Spleen (tissue), 11 donors: Measurements from ENCODE around the gene PPFIA1. TPM values are rescaled to one million over a fixed set of nuclear protein-coding genes. Genes with fewer than 3 reads are reported as not detected.
A peak's percentile ranks its signal among the peaks of the same experiment; 100 is the strongest.

Experiments used
- DNase-seq: peaks from one replicate; pipeline ENCODE4 v3.0.0-alpha.2; 2020
- H3K27ac ChIP-seq, 8 donors: fragments of 200-600 bp; sonication (generic) in 7 of 8; 1 replicate in 4 of 8; 2 replicates in 4 of 8; pipeline versions ENCODE4 v1.5.0 to v1.8.0; 2016 to 2021; ENCODE audit warnings: inconsistent platforms in 4 of 8, mild to moderate bottlenecking in 4 of 8, moderate library complexity in 1 of 8
- H3K27me3 ChIP-seq, 7 donors: fragments of 200-600 bp; sonication (generic) in 6 of 7; replicated peaks in 1 of 7; 1 replicate in 4 of 7; 2 replicates in 3 of 7; pipeline versions ENCODE4 v1.5.0 to v1.8.0; 2016 to 2021; ENCODE audit warnings: inconsistent platforms in 3 of 7, mild to moderate bottlenecking in 1 of 7
- H3K36me3 ChIP-seq, 6 donors: fragments of 200-600 bp; sonication (generic) in 5 of 6; 1 replicate in 4 of 6; 2 replicates in 2 of 6; pipeline versions ENCODE4 v1.5.0 to v1.8.0; 2016 to 2021; ENCODE audit warnings: inconsistent platforms in 2 of 6
- H3K4me1 ChIP-seq, 6 donors: fragments of 200-600 bp; sonication (generic) in 5 of 6; 1 replicate in 3 of 6; 2 replicates in 3 of 6; pipeline versions ENCODE4 v1.5.0 to v1.8.0; 2016 to 2021; ENCODE audit warnings: inconsistent platforms in 3 of 6
- H3K4me3 ChIP-seq, 8 donors: fragments of 200-600 bp; sonication (generic) in 7 of 8; 1 replicate in 4 of 8; 2 replicates in 4 of 8; pipeline versions ENCODE4 v1.5.0 to v1.8.0; 2016 to 2021; ENCODE audit warnings: inconsistent platforms in 4 of 8, mild to moderate bottlenecking in 4 of 8, moderate library complexity in 2 of 8
- H3K9me3 ChIP-seq, 8 donors: fragments of 200-600 bp; sonication (generic) in 7 of 8; 1 replicate in 4 of 8; 2 replicates in 4 of 8; pipeline versions ENCODE4 v1.5.0 to v1.8.0; 2016 to 2021; ENCODE audit warnings: inconsistent platforms in 4 of 8
- POLR2A ChIP-seq, 3 donors: fragments of 450-650 bp; IDR thresholded peaks; one replicate each; pipeline ENCODE4 v1.5.1; 2017; ENCODE audit warnings: antibody characterized with exemption in 3 of 3, mild to moderate bottlenecking in 1 of 3
- POLR2AphosphoS5 ChIP-seq, 3 donors: sonication (generic); formaldehyde crosslinking; IDR thresholded peaks; one replicate each; pipeline ENCODE4 v1.5.1; 2017; ENCODE audit warnings: antibody characterized with exemption in 3 of 3
- WGBS, 5 donors: extraction: QIAGEN DNeasy Blood & Tissue Kit in 3 of 5; methylation state at CpG; one replicate each; pipeline versions ENCODE4 v1.1.5 to v1.1.7; 2013 to 2018; 5-methylcytosine and 5-hydroxymethylcytosine counted together
- intact Hi-C: fragments of 100-400 bp; cut with DNase I; formaldehyde crosslinking; loops from one replicate; pipeline ENCODE4 v1.15.0; 2023; ENCODE audit warnings: low total_unique reads
- polyA plus RNA-seq, 3 donors: library from polyadenylated mRNA; stranded (reverse); fragments of 200-250 nt; gene quantifications; one replicate each; pipeline ENCODE4 v1.2.1, GENCODE V29; 2013
- total RNA-seq, 7 donors: library from RNA; depleted of rRNA in 3 of 7; stranded (reverse); fragments of >200 nt in 3 of 7; fragmentation: NEBNext Ultra II Directional in 4 of 7; extraction: Animal tissue kit (Norgen Biotek cat#: 25700) in 4 of 7; gene quantifications; one replicate each; pipeline versions ENCODE4 v1.1.0 to v1.2.1, GENCODE V29; 2016 to 2021
- TF ChIP-seq, protein P1 (sequence below), 11 experiments: fragments of 200-600 bp in 7 of 11; fragments of 450-650 bp in 4 of 11; sonication (generic) in 4 of 11; IDR thresholded peaks in 8 of 11; conservative IDR thresholded peaks in 3 of 11; 1 replicate in 7 of 11; 2 replicates in 4 of 11; pipeline versions ENCODE4 v1.4.0 to v1.8.0; 2016 to 2021; ENCODE audit warnings: antibody characterized with exemption in 11 of 11, inconsistent platforms in 4 of 11, mild to moderate bottlenecking in 1 of 11
- donor health status: healthy with polysubstance abuse.
- donor health status: DM: no; HTN: no; CAD: no; lungs with moderate emphysema.
- donor health status: DM: no; HTN: no; CAD: no.
- donor health status: Bipolar disorder and iron deficiency.
- donor health status: healthy.
- donor health status: DM: no; HTN: no; CAD: no.
- donor health status: DM: yes; HTN: yes; CAD: no.

The PPFIA1 gene
- total and polyA plus RNA-seq, 10 donors = 7.6 to 73.5 (median 55.0) TPM

DNA sequence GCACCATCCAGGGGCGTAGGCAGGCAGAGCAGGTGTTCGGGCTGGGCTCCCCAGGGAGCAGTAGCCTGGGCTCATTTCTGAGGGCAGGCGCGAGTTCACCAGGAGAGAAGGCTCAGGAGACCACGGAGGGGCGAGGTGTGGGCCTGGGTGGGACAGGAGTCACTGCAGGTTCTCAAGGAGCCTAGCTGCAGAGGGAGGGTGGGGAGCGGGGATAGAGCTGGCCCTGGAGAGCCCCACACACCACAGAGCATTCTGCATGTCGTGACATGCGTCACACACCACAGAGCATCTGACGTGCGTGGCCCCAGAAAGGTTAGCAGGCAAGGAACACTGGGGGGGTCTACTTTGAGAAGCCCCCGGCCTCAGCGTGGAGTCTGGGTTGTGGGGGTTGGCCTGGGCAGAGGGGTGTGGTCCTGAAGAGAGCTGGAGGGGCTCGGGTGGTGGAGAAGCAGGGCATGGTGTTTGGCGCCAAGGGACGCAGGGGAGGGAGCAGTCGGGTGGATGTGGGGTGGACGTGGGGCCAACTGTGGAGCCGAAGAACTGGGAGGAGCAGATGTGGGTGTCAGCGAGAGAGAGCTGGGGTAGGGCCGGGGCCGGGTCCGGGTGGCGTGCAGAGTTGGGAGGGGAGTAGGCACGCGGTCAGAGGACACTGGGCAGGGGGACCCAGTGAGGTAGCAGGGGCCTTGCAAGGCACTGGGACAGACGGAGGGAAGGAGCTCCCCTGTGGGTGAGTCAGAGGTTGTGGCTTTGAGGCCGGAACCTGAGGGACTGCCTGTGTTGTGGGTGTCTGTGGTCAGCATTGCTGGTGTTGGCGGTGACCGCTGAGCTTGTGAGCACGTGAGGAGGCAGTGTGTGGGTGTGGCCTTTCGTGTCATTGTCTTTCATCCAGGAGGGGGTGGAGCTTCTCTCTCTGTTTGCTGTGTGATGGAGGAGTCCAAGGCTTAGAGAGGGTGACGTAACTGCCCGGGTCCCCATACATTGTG, 153.3 kb downstream of the PPFIA1 start:
- TF ChIP-seq POLR2AphosphoS5 (IDR thresholded peaks at IDR 0.05) = peak in 1 of 3 donors; percentile 1
- no peak for TF ChIP-seq POLR2A (IDR thresholded peaks at IDR 0.05)
- WGBS, 5 donors = 68 to 80% (median 69%) methylated on average over 30 to 34 of the region's 34 CpGs
- DNase-seq = no peak
- Histone ChIP-seq H3K4me3 (no peak overlapping the region), H3K9me3 (no peaks in the 10 kb centered on the region), H3K4me1 (peaks cover 0 to 12% (median 0%) of the 10 kb centered on the region in 6 donors), H3K36me3 (peaks cover 0 to 95% (median 26%) of the 10 kb centered on the region in 6 donors), H3K27me3 (peaks cover 0 to 66% (median 0%) of the 10 kb centered on the region in 7 donors), H3K27ac (no peak overlapping the region)
- intact Hi-C loops = no loop called here

DNA sequence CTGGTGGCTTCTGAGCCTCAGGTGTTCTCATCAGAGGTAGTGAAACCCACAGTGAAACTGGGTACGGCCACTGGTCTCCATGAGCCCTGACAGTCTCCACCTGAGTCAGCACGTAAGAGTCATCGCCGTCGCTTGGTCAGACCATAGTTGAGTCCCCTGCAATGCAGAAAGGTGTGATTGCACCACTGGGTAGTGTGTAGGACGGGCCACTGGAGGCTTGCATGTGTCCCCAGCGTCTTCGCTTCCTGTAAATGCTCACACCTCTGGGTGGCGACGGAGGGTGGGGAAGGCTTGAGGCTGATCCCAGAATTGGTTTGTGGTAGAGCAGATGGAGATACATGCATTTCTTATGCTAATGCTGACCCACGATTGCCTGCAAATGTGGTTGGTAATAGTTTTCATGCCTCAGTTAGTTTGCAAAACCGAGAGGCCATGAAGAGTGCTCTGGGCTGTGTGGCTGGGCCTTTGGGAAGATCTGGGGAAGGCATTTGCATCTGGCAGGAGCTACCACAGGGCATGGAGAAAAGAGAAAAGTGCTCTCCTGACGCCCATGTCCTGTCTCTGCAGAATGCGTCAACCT, 154.4 kb downstream of the PPFIA1 start:
- Histone ChIP-seq H3K9me3 (no peaks in the 10 kb centered on the region), H3K4me3 (no peak overlapping the region), H3K27ac (no peak overlapping the region), H3K4me1 (peaks cover 0 to 12% (median 0%) of the 10 kb centered on the region in 6 donors), H3K27me3 (peaks cover 0 to 64% (median 0%) of the 10 kb centered on the region in 7 donors), H3K36me3 (peaks cover 0 to 95% (median 23%) of the 10 kb centered on the region in 6 donors)
- 70 to 83% (median 76%) methylated on average over 10 to 14 of the region's 14 CpGs for WGBS, 5 donors
- TF ChIP-seq POLR2AphosphoS5 (IDR thresholded peaks at IDR 0.05) = no peak
- TF ChIP-seq, protein P1, sequence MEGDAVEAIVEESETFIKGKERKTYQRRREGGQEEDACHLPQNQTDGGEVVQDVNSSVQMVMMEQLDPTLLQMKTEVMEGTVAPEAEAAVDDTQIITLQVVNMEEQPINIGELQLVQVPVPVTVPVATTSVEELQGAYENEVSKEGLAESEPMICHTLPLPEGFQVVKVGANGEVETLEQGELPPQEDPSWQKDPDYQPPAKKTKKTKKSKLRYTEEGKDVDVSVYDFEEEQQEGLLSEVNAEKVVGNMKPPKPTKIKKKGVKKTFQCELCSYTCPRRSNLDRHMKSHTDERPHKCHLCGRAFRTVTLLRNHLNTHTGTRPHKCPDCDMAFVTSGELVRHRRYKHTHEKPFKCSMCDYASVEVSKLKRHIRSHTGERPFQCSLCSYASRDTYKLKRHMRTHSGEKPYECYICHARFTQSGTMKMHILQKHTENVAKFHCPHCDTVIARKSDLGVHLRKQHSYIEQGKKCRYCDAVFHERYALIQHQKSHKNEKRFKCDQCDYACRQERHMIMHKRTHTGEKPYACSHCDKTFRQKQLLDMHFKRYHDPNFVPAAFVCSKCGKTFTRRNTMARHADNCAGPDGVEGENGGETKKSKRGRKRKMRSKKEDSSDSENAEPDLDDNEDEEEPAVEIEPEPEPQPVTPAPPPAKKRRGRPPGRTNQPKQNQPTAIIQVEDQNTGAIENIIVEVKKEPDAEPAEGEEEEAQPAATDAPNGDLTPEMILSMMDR (IDR thresholded peaks at IDR 0.05 in 8 of 11, conservative IDR thresholded peaks at IDR 0.05 in 3 of 11) = no peak
- TF ChIP-seq POLR2A (IDR thresholded peaks at IDR 0.05) = no peak
- intact Hi-C loops = no loop called here
- no peak for DNase-seq

DNA sequence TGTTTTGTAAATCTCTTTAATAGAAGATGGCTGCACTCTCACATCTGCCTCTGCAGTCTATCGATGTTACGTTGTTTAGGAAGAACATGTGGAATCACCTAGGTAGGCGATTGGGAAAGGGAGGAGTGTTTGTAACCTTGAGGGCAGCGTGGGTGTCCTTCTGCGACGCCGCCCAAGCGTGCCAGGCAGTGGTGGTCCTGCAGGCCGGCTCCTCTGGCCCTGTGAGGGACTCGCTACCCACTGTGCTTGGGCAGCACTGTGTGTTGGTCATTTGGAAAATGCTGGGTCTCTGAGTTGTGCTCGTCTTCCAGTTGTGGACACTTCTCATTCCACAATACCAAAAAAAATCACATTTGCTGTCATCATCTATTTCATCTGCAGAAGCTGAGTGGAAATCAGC, 156.9 kb downstream of the PPFIA1 start:
- H3K27ac ChIP-seq = no peak overlapping the region
- peaks cover 0 to 12% (median 0%) of the 10 kb centered on the region in 6 donors for H3K4me1 ChIP-seq
- H3K27me3 ChIP-seq = peaks cover 0 to 66% (median 0%) of the 10 kb centered on the region in 7 donors
- 89 to 95% (median 93%) methylated on average over 11 of the region's 11 CpGs for WGBS, 5 donors
- H3K36me3 ChIP-seq = peaks cover 0 to 95% (median 23%) of the 10 kb centered on the region in 6 donors
- H3K4me3 ChIP-seq = no peak overlapping the region
- TF ChIP-seq, protein P1 (IDR thresholded peaks at IDR 0.05 in 8 of 11, conservative IDR thresholded peaks at IDR 0.05 in 3 of 11) = no peak
- peak in 1 of 3 donors; percentile 7 for TF ChIP-seq POLR2AphosphoS5 (IDR thresholded peaks at IDR 0.05)
- TF ChIP-seq POLR2A (IDR thresholded peaks at IDR 0.05) = no peak
- no peak for DNase-seq
- no peaks in the 10 kb centered on the region for H3K9me3 ChIP-seq
- intact Hi-C loops = no loop called here

DNA sequence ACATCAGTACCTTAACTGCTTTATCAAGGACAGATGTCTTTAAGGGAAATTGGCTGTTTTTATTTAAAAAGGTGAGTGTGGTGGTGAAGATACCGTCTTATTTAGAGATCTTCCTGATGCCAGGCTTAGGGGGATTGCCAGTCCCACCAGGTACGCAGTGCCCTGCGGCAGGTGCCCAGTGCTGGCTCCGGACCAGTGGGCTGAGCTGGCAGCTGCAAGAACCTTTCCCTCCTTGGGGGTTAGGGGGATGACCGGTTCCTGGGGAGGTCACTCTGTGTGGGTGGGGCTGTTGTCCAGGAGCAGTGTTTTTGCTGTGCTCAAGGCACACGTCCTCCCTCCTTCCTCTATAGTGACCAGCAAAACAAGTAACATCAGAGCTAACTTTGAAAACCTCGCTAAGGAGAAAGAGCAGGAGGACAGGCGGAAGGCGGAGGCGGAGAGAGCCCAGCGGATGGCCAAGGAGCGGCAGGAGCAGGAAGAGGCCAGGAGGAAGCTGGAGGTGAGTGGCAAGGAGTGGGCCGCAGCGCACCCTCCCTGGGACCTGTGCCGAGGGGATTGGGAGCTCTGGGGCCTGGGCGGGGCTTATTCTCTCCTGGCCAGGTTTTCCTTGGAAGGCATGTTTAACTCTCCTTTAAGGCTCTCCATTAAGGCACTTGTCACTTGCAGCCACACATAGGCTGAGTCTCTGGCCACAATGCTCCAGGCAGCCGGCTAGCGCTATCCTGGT, 158.4 kb downstream of the PPFIA1 start:
- no peak for DNase-seq
- peaks cover 0 to 95% (median 27%) of the 10 kb centered on the region in 6 donors for H3K36me3 ChIP-seq
- TF ChIP-seq, protein P1 (IDR thresholded peaks at IDR 0.05 in 8 of 11, conservative IDR thresholded peaks at IDR 0.05 in 3 of 11) = no peak
- TF ChIP-seq POLR2AphosphoS5 (IDR thresholded peaks at IDR 0.05) = peak in 1 of 3 donors; percentile 5
- H3K4me1 ChIP-seq = peaks cover 0 to 8% (median 0%) of the 10 kb centered on the region in 6 donors
- WGBS, 5 donors = 91 to 96% (median 93%) methylated on average over 18 of the region's 18 CpGs
- intact Hi-C loops = no loop called here
- no peaks in the 10 kb centered on the region for H3K9me3 ChIP-seq
- no peak overlapping the region for H3K27ac ChIP-seq
- H3K4me3 ChIP-seq = no peak overlapping the region
- H3K27me3 ChIP-seq = peaks cover 0 to 66% (median 0%) of the 10 kb centered on the region in 7 donors
